OCI-LY3 (cell line): ENCODE results near the gene FIZ1.

ENCODE experiments used
- H2AFZ ChIP-seq: fragments of 200-600, 300-600 bp; shearing (Covaris generic); 2 replicates; pipeline ENCODE4 v1.6.0; 2014; ENCODE audit warnings: antibody characterized with exemption, low read depth, low read length
- H3K27ac ChIP-seq: fragments of 200-600, 300-600 bp; sonication (generic); 2 replicates; pipeline ENCODE4 v1.5.1; 2014; ENCODE audit warnings: mild to moderate bottlenecking, low read length, moderate library complexity, mixed read lengths
- H3K27me3 ChIP-seq: fragments of 200-600, 300-600 bp; sonication (generic); 2 replicates; pipeline ENCODE4 v1.6.1; 2014; ENCODE audit warnings: low read depth, low read length, mixed read lengths
- H3K36me3 ChIP-seq: fragments of 200-600, 300-600 bp; sonication (generic); replicated peaks from 2 replicates; pipeline ENCODE3; 2014; ENCODE audit warnings: low read depth, low read length, mixed read lengths
- H3K4me1 ChIP-seq: fragments of 300-600, 200-600 bp; sonication (generic); 2 replicates; pipeline ENCODE4 v1.6.1; 2014; ENCODE audit warnings: low read length, mixed read lengths
- H3K4me2 ChIP-seq: fragments of 200-600, 300-600 bp; sonication (generic); 2 replicates; pipeline ENCODE4 v1.6.1; 2014; ENCODE audit warnings: low read length, mixed read lengths
- H3K4me3 ChIP-seq: fragments of 300-600, 200-600 bp; sonication (generic); 2 replicates; pipeline ENCODE4 v1.5.1; 2014; ENCODE audit warnings: antibody characterized with exemption, mild to moderate bottlenecking, low read length, moderate library complexity
- H3K79me2 ChIP-seq: fragments of 300-600, 200-600 bp; shearing (Covaris generic); 2 replicates; pipeline ENCODE4 v1.6.1; 2014; ENCODE audit warnings: mild to moderate bottlenecking, low read length, mixed read lengths
- H3K9ac ChIP-seq: fragments of 300-600, 200-600 bp; shearing (Covaris generic); 2 replicates; pipeline ENCODE4 v1.6.0; 2014; ENCODE audit warnings: mild to moderate bottlenecking, low read length, moderate library complexity
- H3K9me3 ChIP-seq: fragments of 200-600, 300-600 bp; shearing (Covaris generic); 2 replicates; pipeline ENCODE4 v1.6.1; 2014; ENCODE audit warnings: low read length, mixed read lengths; ENCODE audit not compliant: insufficient read depth
- H4K20me1 ChIP-seq: fragments of 200-600, 300-600 bp; sonication (generic); 2 replicates; pipeline ENCODE4 v1.6.1; 2016; ENCODE audit warnings: low read length, mixed read lengths; ENCODE audit not compliant: insufficient read depth
- CTCF ChIP-seq: fragments of 200-600, 300-600 bp; sonication (generic); IDR thresholded peaks from 2 replicates; pipeline ENCODE4 v1.5.1; 2014; ENCODE audit warnings: antibody characterized with exemption, low read length, low read depth
- EZH2phosphoT487 ChIP-seq: fragments of 200-600 bp; shearing (Covaris generic); IDR thresholded peaks from 2 replicates; pipeline ENCODE4 v1.6.1; 2018; ENCODE audit warnings: antibody characterized with exemption, mixed run types, low read depth

FIZ1 gene

DNA sequence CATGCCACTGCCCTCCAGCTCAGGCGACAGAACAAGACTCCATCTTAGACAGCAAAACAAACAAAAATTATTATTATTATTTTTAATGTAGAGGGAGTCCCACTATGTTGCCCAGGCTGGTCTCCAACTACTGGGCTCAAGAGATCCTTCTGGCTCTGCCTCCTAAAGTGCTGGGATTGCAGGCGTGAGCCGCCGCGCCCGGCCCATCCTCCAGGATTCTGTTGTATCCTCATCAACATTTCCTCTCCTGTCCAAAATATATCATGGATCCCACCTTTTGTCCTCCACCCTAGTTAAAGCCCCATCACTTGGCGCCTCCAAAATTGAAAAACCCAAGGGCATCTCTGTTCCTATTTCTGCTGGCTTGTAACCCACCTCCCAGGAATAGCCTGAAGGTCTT, 23.8 kb upstream of the FIZ1 start:
- no peak overlapping the region for H3K4me2 ChIP-seq
- H3K4me3 ChIP-seq: no peak overlapping the region
- H3K27me3 ChIP-seq: no peaks in the 10 kb centered on the region
- peaks cover 12% of the 10 kb centered on the region for H3K36me3 ChIP-seq
- H3K4me1 ChIP-seq: peaks cover 20% of the 10 kb centered on the region
- H4K20me1 ChIP-seq: 0 out of 2 replicates have a peak, but pooled peaks cover 3% of the 10 kb centered on the region
- no peaks in the 10 kb centered on the region for H3K9me3 ChIP-seq
- TF ChIP-seq CTCF: no peak
- H2AFZ ChIP-seq: no peak overlapping the region
- H3K9ac ChIP-seq: no peak overlapping the region
- no peaks in the 10 kb centered on the region for H3K79me2 ChIP-seq
- H3K27ac ChIP-seq: no peak overlapping the region

GRCh38 chr19:55622242-55622969, 23.1 kb upstream of the FIZ1 start:
- Histone ChIP-seq H3K79me2 (no peaks in the 10 kb centered on the region), H3K27me3 (no peaks in the 10 kb centered on the region), H3K9ac (no peak overlapping the region), H3K4me2 (no peak overlapping the region), H4K20me1 (0 out of 2 replicates have a peak, but pooled peaks cover 3% of the 10 kb centered on the region), H3K4me3 (no peak overlapping the region), H2AFZ (no peak overlapping the region), H3K4me1 (peaks cover 20% of the 10 kb centered on the region), H3K27ac (no peak overlapping the region), H3K9me3 (no peaks in the 10 kb centered on the region), H3K36me3 (peaks cover 15% of the 10 kb centered on the region)
- no peak for TF ChIP-seq EZH2phosphoT487
- no peak for TF ChIP-seq CTCF

GRCh38 chr19:55621673-55622231, 22.4 kb upstream of the FIZ1 start:
- no peak overlapping the region for H3K4me2 ChIP-seq
- peaks cover 18% of the 10 kb centered on the region for H3K36me3 ChIP-seq
- no peak overlapping the region for H3K9ac ChIP-seq
- no peak for TF ChIP-seq EZH2phosphoT487
- no peak for TF ChIP-seq CTCF
- no peaks in the 10 kb centered on the region for H3K79me2 ChIP-seq
- 0 out of 2 replicates have a peak, but pooled peaks cover 3% of the 10 kb centered on the region for H4K20me1 ChIP-seq
- no peaks in the 10 kb centered on the region for H3K9me3 ChIP-seq
- H3K4me3 ChIP-seq: no peak overlapping the region
- H3K27me3 ChIP-seq: no peaks in the 10 kb centered on the region
- no peak overlapping the region for H3K27ac ChIP-seq
- H2AFZ ChIP-seq: no peak overlapping the region
- H3K4me1 ChIP-seq: peaks cover 19% of the 10 kb centered on the region

GRCh38 chr19:55621205-55621672, 21.9 kb upstream of the FIZ1 start:
- Histone ChIP-seq H3K27ac (no peak overlapping the region), H3K79me2 (no peaks in the 10 kb centered on the region), H3K4me3 (no peak overlapping the region), H3K36me3 (peaks cover 22% of the 10 kb centered on the region), H3K27me3 (no peaks in the 10 kb centered on the region), H4K20me1 (0 out of 2 replicates have a peak, but pooled peaks cover 3% of the 10 kb centered on the region), H2AFZ (no peak overlapping the region), H3K9ac (no peak overlapping the region), H3K4me1 (peaks cover 14% of the 10 kb centered on the region), H3K4me2 (no peak overlapping the region), H3K9me3 (no peaks in the 10 kb centered on the region)
- TF ChIP-seq EZH2phosphoT487 (no peak), CTCF (no peak)
